Eye (tissue), 1 donor: ENCODE results near the gene PARD3.
"Not testable (repeated sequence)": the region's sequence is repeated elsewhere in the genome, so short reads cannot be mapped to it uniquely, and the experiment has no call there.

Source experiments
- DNase-seq: peaks from one replicate; pipeline ENCODE4 v3.0.0-alpha.2; 2015

The PARD3 gene

GRCh38 chr10:34707656-34708055 lies 107.4 kb downstream of the PARD3 start:
- no peak for DNase-seq

- DNase-seq, result not testable (repeated sequence)
Observed at GRCh38 chr10:34706992-34707391, 108.1 kb downstream of the PARD3 start.

GRCh38 chr10:34706147-34706546 lies 108.9 kb downstream of the PARD3 start:
- DNase-seq, result no peak

GRCh38 chr10:34705563-34705962 lies 109.5 kb downstream of the PARD3 start:
- DNase-seq, result no peak

- DNase-seq, result no peak
Observed at GRCh38 chr10:34704526-34705184, 110.4 kb downstream of the PARD3 start.

- no peak for DNase-seq
Observed at GRCh38 chr10:34702982-34703381, 112.1 kb downstream of the PARD3 start.

GRCh38 chr10:34702093-34702937 lies 112.8 kb downstream of the PARD3 start:
- no peak for DNase-seq

GRCh38 chr10:34701194-34701593 lies 113.9 kb downstream of the PARD3 start:
- DNase-seq, result no peak

- not testable (repeated sequence) for DNase-seq
Observed at GRCh38 chr10:34700752-34701151, 114.3 kb downstream of the PARD3 start.

- no peak for DNase-seq
Observed at GRCh38 chr10:34699904-34700517, 115.1 kb downstream of the PARD3 start.

- DNase-seq, result no peak
Observed at GRCh38 chr10:34698979-34699378, 116.1 kb downstream of the PARD3 start.

GRCh38 chr10:34698248-34698831 lies 116.8 kb downstream of the PARD3 start:
- no peak for DNase-seq

GRCh38 chr10:34697351-34698247 lies 117.5 kb downstream of the PARD3 start:
- no peak for DNase-seq

- no peak for DNase-seq
Observed at GRCh38 chr10:34696423-34696822, 118.7 kb downstream of the PARD3 start.

GRCh38 chr10:34690383-34691049 lies 124.6 kb downstream of the PARD3 start:
- DNase-seq, result no peak

- DNase-seq, result peak; percentile 40
Observed at GRCh38 chr10:34689053-34689452, 126.0 kb downstream of the PARD3 start.

- DNase-seq, result no peak
Observed at GRCh38 chr10:34687434-34688210, 127.5 kb downstream of the PARD3 start.

- no peak for DNase-seq
Observed at GRCh38 chr10:34682580-34682979, 132.5 kb downstream of the PARD3 start.

GRCh38 chr10:34681933-34682332 lies 133.2 kb downstream of the PARD3 start:
- no peak for DNase-seq

GRCh38 chr10:34679177-34679576 lies 135.9 kb downstream of the PARD3 start:
- no peak for DNase-seq

GRCh38 chr10:34677591-34677990 lies 137.5 kb downstream of the PARD3 start:
- no peak for DNase-seq
